SH-SY5Y (cell line): ENCODE measurements around the gene PTGIS.

ENCODE experiments used
- GATA2 ChIP-seq: IDR thresholded peaks from 2 replicates; pipeline ENCODE4 v1.6.1; 2011; ENCODE audit warnings: mild to moderate bottlenecking, low read depth, low read length
- GATA3 ChIP-seq: IDR thresholded peaks from 2 replicates; pipeline ENCODE4 v1.6.1; 2011; ENCODE audit warnings: low read depth, mild to moderate bottlenecking, low read length, moderate library complexity

- TF ChIP-seq GATA2 (no peak), GATA3 (no peak)
Measured at GRCh38 chr20:49461894-49462620, 105.9 kb downstream of the PTGIS start.
